ENCODE results near the gene RYR2. TPM values are rescaled to one million over a fixed set of nuclear protein-coding genes. Genes with fewer than 3 reads are reported as not detected.

Gene RYR2
- total RNA-seq, 1 donor from 2014 or later: 4.8 TPM

DNA sequence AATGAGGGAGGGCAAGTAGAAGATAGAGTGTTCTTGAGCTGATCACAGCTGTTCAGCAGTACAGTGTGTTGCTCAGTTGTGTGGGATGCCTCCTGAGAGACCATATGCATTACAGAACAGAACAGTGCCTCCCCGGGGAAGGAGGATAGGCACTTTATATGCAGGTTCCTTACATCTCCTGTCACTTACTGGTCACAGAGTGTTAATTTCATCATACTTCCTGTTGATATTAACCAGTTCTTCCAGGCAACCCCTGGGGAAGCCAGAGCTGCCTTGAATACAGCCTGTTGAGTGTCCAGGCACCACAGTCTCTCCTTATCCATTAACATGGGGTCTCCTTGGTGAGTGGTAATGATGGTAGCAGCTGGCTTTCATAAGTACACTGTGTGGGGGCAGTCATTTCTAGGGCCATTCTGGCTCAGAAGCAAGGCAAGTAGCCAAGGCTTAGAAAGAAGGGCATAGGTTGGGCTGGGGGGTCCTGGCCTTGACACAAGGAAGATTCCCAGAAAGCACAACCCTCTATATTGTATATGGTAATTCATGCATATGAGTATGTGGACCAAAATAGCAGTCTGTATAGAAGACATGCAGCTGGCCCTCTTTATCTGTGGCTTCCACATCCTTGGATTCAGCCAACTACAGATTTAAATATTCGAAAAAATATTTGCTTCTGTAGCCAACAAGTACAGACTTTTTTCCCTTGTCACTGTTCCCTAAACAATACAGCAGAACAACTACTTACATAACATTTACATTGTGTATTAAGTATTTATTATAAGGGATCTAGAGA, 706.4 kb downstream of the RYR2 start:
- no peak for DNase-seq
- no peak overlapping the region for H3K27ac ChIP-seq
- peak in 1 of 2 donors; percentile 38 for ATAC-seq

DNA sequence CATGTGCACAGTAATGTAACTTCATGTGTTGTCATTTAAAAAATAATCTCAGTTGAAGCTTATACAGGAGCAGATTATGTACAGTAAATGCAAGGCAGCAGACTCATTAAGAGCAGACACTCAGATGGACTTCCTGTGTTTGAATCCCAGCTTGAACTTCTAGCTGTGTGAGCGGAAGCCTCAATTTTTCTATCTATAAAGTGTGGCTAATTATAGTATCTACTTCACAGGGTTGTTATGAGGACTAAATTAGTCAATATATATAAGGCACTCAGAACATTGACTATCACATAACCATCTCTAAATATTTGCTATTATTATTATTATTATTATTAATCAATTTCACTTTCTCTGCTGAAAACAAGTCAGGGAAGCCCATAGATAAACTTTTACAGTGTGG, 707.1 kb downstream of the RYR2 start:
- DNase-seq: no peak
- Histone ChIP-seq H3K9me3 (no peaks in the 10 kb centered on the region), H3K36me3 (no peaks in the 10 kb centered on the region), H3K27ac (no peak overlapping the region), H3K4me3 (no peak overlapping the region), H3K4me1 (no peaks in the 10 kb centered on the region), H3K27me3 (ENCODE audit: low read depth) (no peaks in the 10 kb centered on the region)
- intact Hi-C loops (cut with DNase I): no loop called here
- no peak for ATAC-seq
- TF ChIP-seq, protein P1, sequence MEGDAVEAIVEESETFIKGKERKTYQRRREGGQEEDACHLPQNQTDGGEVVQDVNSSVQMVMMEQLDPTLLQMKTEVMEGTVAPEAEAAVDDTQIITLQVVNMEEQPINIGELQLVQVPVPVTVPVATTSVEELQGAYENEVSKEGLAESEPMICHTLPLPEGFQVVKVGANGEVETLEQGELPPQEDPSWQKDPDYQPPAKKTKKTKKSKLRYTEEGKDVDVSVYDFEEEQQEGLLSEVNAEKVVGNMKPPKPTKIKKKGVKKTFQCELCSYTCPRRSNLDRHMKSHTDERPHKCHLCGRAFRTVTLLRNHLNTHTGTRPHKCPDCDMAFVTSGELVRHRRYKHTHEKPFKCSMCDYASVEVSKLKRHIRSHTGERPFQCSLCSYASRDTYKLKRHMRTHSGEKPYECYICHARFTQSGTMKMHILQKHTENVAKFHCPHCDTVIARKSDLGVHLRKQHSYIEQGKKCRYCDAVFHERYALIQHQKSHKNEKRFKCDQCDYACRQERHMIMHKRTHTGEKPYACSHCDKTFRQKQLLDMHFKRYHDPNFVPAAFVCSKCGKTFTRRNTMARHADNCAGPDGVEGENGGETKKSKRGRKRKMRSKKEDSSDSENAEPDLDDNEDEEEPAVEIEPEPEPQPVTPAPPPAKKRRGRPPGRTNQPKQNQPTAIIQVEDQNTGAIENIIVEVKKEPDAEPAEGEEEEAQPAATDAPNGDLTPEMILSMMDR (IDR thresholded peaks at IDR 0.05): no peak

More for the DNA sequence above, 706.4 kb downstream of the RYR2 start:
- intact Hi-C loops (cut with DNase I): no loop called here
- TF ChIP-seq, protein P1 (IDR thresholded peaks at IDR 0.05): no peak
- Histone ChIP-seq H3K36me3 (no peaks in the 10 kb centered on the region), H3K9me3 (no peaks in the 10 kb centered on the region), H3K27me3 (ENCODE audit: low read depth) (no peaks in the 10 kb centered on the region), H3K4me3 (no peak overlapping the region), H3K4me1 (no peaks in the 10 kb centered on the region)

DNA sequence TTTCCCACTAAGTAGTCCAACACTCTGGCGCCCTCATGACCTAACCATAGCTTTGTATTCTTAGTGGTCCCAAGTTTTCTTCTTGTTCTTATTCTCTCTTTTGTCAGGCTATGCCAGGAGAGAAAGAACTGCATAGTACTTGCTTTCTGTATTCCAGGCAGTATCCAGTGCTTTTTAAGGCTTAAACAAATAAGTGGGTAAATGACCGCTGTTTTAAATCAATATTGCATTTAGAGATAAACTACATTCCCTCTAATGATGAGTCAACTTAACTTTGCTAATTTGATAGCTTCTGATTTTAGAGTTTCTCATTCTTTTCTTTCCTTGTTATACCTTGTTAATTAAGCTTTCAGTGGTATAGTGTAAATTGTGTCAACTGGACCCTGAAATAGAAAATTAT, 709.1 kb downstream of the RYR2 start:
- no peak overlapping the region for H3K4me3 ChIP-seq
- H3K9me3 ChIP-seq: no peaks in the 10 kb centered on the region
- no peak overlapping the region for H3K27ac ChIP-seq
- H3K4me1 ChIP-seq: no peaks in the 10 kb centered on the region
- no peaks in the 10 kb centered on the region for H3K27me3 ChIP-seq (ENCODE audit: low read depth)
- intact Hi-C loops (cut with DNase I): no loop called here
- DNase-seq (no peak), ATAC-seq (no peak)
- TF ChIP-seq, protein P1 (IDR thresholded peaks at IDR 0.05): no peak
- H3K36me3 ChIP-seq: no peaks in the 10 kb centered on the region

DNA sequence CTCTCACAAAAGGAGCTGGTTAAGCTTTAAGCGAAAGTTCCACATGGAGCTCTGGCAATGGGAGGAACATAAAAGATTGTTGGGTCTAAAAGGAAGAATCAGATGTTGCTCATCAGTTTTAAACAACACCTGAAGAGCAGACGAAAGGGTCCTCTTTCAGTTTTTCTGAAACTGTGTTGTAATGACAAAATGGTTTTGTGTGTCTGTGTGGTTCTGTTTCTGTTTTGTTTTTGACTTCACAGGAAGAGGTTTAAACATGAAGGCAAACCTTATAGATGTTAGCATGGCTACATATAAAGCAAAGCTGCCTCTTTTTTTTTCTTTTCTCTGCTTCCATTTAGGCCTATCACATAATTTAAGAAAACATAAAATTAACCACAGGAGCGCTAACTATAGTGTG, 712.6 kb downstream of the RYR2 start:
- intact Hi-C loops (cut with DNase I): no loop called here
- H3K27me3 ChIP-seq (ENCODE audit: low read depth): no peaks in the 10 kb centered on the region
- H3K4me1 ChIP-seq: no peaks in the 10 kb centered on the region
- no peak for ATAC-seq
- no peak overlapping the region for H3K27ac ChIP-seq
- H3K9me3 ChIP-seq: no peaks in the 10 kb centered on the region
- H3K36me3 ChIP-seq: no peaks in the 10 kb centered on the region
- no peak for DNase-seq
- TF ChIP-seq, protein P1 (IDR thresholded peaks at IDR 0.05): no peak
- H3K4me3 ChIP-seq: no peak overlapping the region

DNA sequence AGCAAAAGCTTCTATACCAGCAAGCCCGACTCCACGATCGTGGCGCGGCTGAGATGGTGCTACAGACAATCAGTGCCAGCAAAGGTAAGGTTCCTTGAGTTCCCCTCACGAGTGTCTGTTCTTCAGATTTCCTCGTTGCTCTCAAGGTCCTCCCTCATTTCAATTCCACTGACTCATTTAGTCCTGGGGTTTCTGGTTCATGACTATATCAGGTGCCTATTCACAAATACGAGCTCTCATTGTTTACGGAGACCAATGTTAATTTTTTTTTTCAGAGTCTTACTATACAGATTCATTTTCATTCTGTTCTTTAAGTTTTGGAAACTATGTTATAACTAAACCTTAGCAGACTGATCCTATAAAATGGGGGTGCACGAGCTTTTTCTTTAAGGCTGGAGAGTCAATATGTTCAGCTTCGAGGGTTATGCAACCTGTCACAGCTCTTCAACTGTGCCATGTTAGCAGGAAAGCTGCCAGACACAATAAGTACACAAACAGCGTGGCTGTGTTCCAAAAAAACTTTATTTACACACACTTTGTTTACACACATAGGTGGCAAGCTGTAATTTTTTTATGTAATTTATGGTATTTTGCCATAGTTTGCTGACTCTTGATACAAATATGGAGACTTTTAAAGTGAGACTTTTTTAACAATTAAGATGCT, 714.5 kb downstream of the RYR2 start:
- DNase-seq: no peak
- TF ChIP-seq, protein P1 (IDR thresholded peaks at IDR 0.05): no peak
- Histone ChIP-seq H3K4me3 (no peak overlapping the region), H3K27me3 (ENCODE audit: low read depth) (no peaks in the 10 kb centered on the region), H3K9me3 (no peaks in the 10 kb centered on the region), H3K36me3 (no peaks in the 10 kb centered on the region), H3K4me1 (no peaks in the 10 kb centered on the region), H3K27ac (no peak overlapping the region)
- ATAC-seq: no peak
- intact Hi-C loops (cut with DNase I): no loop called here

Measured in lower lobe of right lung (tissue), 2 donors.